OCI-LY7 (cell line): ENCODE results near the gene VWA7. TPM values are rescaled to one million over a fixed set of nuclear protein-coding genes. Genes with fewer than 3 reads are reported as not detected.

Experiments
- BruUV-seq: library from RNA; stranded (reverse); fragments of 400-500 nt; replicated peaks from 2 replicates; lab custom pipeline; 2021; lab: Mats Ljungman, UMichigan
- CTCF ChIA-PET: fragments of 300-600 bp; sonication (Branson Sonifier 250); formaldehyde crosslinking; loops from one replicate; lab custom pipeline; 2022; ENCODE audit warnings: antibody characterized with exemption; ENCODE audit not compliant: unreplicated experiment; lab: Charles Lee
- POLR2A ChIA-PET: fragments of 300-600 bp; sonication (Branson Sonifier 250); formaldehyde crosslinking; loops from one replicate; lab custom pipeline; 2022; ENCODE audit warnings: antibody characterized with exemption; lab: Charles Lee
- DNase-seq: peaks from one replicate; pipeline ENCODE4 v3.0.0-alpha.2; 2015; ENCODE audit warnings: low spot score
- H2AFZ ChIP-seq: fragments of 200-600 bp; sonication (generic), shearing (Covaris generic); 2 replicates; pipeline ENCODE4 v1.6.1; 2014; ENCODE audit warnings: mild to moderate bottlenecking, antibody characterized with exemption, low read length, moderate library complexity
- H3K27ac ChIP-seq: fragments of 200-600 bp; sonication (generic); 2 replicates; pipeline ENCODE4 v1.5.1; 2014; ENCODE audit warnings: mixed run types, low read depth, mild to moderate bottlenecking, moderate library complexity, low read length, inconsistent platforms; ENCODE audit not compliant: poor library complexity, severe bottlenecking
- H3K36me3 ChIP-seq: fragments of 200-600 bp; sonication (generic); 2 replicates; pipeline ENCODE4 v1.6.1; 2014; ENCODE audit warnings: mild to moderate bottlenecking, antibody characterized with exemption, low read length, moderate library complexity, mixed read lengths; ENCODE audit not compliant: insufficient read depth
- H3K4me1 ChIP-seq: fragments of 200-600 bp; sonication (generic); 2 replicates; pipeline ENCODE4 v1.5.1; 2014; ENCODE audit warnings: mild to moderate bottlenecking, low read length; ENCODE audit not compliant: insufficient read depth, poor library complexity, severe bottlenecking
- H3K4me2 ChIP-seq: fragments of 200-600 bp; sonication (generic); 2 replicates; pipeline ENCODE4 v1.6.1; 2014; ENCODE audit warnings: mild to moderate bottlenecking, low read length
- H3K4me3 ChIP-seq: fragments of 200-600 bp; sonication (generic); 2 replicates; pipeline ENCODE4 v1.5.1; 2014; ENCODE audit warnings: mild to moderate bottlenecking, low read depth, low read length; ENCODE audit not compliant: poor library complexity, severe bottlenecking
- H3K79me2 ChIP-seq: fragments of 200-600 bp; sonication (generic); 2 replicates; pipeline ENCODE4 v1.6.1; 2016; ENCODE audit warnings: low read depth, mild to moderate bottlenecking, low read length, moderate library complexity, mixed read lengths; ENCODE audit not compliant: insufficient read depth
- H3K9me2 ChIP-seq: fragments of 200-600 bp; sonication (generic); 2 replicates; pipeline ENCODE4 v1.6.1; 2016; ENCODE audit warnings: mild to moderate bottlenecking, low read length, mixed read lengths; ENCODE audit not compliant: insufficient read depth
- H3K9me3 ChIP-seq: fragments of 200-600 bp; sonication (generic); 2 replicates; pipeline ENCODE4 v1.6.1; 2014; ENCODE audit warnings: mild to moderate bottlenecking, mixed run types, low read length, mixed read lengths
- H4K20me1 ChIP-seq: fragments of 200-600 bp; sonication (generic); 2 replicates; pipeline ENCODE4 v1.6.1; 2014; ENCODE audit warnings: mild to moderate bottlenecking, antibody characterized with exemption, low read length, moderate library complexity, mixed read lengths; ENCODE audit not compliant: insufficient read depth
- EZH2phosphoT487 ChIP-seq: fragments of 200-600 bp; sonication (generic); IDR thresholded peaks from 2 replicates; pipeline ENCODE4 v1.6.1; 2018; ENCODE audit warnings: low read depth, borderline replicate concordance, mild to moderate bottlenecking, mixed run types, antibody characterized with exemption, low read length, moderate library complexity, mixed read lengths
- intact Hi-C: fragments of 100-400 bp; cut with micrococcal nuclease; formaldehyde crosslinking; loops from one replicate; pipeline ENCODE4 v1.10.0; 2022; ENCODE audit not compliant: unreplicated experiment
- total RNA-seq, 2 experiments: library from RNA; depleted of rRNA in 1 of 2; stranded (reverse); fragments of >200 nt in 1 of 2; shearing (Covaris generic) in 1 of 2; gene quantifications; 2 replicates each; pipeline ENCODE4 v1.2.3, GENCODE V29; 2014 to 2022
- TF ChIP-seq, protein P1 (sequence below): fragments of 200-600 bp; sonication (generic); conservative IDR thresholded peaks from 2 replicates; pipeline ENCODE4 v1.5.1; 2014; ENCODE audit warnings: mild to moderate bottlenecking, antibody characterized with exemption, low read length, moderate library complexity, mixed read lengths

Gene VWA7
- total RNA-seq, 2 experiments from 2014 or later: 2.2 to 6.5 TPM

DNA sequence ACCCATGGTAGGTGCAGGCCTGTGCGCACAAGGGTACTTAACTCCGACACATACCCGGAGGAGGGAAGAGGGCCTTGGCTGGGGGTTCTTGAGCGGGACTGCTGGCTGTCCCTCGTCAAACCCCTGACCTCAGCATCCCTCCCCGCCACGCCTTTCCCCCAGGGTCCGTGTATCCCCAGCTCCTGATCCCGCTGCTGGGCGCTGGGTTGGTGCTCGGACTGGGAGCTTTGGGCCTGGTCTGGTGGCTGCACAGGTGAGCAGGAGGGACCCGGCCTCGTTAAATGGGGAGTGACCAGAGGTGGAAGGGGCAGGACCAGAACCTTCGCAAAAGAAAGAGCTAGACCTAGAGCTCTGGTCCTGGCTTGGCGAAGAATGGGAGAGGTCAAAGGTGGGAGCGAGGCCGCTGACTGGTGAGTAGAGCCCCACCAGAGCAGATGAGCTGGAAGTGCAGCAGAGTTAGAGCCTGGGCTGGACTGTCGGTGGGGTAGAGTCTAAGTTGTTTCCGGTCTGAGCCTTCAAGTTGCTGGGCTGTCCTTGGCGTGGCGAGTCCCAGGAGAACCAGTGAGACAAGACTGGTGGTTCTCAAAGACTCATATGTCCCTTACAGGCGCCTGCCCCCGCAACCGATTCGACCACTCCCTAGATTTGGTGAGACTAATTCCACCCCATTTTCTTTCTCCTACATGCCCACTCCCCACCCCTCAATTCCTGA is 53.0 kb downstream of the VWA7 start:
- TF ChIP-seq, protein P1, sequence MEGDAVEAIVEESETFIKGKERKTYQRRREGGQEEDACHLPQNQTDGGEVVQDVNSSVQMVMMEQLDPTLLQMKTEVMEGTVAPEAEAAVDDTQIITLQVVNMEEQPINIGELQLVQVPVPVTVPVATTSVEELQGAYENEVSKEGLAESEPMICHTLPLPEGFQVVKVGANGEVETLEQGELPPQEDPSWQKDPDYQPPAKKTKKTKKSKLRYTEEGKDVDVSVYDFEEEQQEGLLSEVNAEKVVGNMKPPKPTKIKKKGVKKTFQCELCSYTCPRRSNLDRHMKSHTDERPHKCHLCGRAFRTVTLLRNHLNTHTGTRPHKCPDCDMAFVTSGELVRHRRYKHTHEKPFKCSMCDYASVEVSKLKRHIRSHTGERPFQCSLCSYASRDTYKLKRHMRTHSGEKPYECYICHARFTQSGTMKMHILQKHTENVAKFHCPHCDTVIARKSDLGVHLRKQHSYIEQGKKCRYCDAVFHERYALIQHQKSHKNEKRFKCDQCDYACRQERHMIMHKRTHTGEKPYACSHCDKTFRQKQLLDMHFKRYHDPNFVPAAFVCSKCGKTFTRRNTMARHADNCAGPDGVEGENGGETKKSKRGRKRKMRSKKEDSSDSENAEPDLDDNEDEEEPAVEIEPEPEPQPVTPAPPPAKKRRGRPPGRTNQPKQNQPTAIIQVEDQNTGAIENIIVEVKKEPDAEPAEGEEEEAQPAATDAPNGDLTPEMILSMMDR: no peak
- no peak for TF ChIP-seq EZH2phosphoT487
- CTCF ChIA-PET: interaction anchor here (0.6 kb wide), 1 partner anchor 34 kb away, joined by 3 read pairs; no protein-coding TSS in a partner anchor
- no peaks in the 10 kb centered on the region for H3K9me2 ChIP-seq
- H3K36me3 ChIP-seq: peaks cover 24% of the 10 kb centered on the region; the same call in 1 of the 2 replicates
- H4K20me1 ChIP-seq: no peaks in the 10 kb centered on the region
- no peak overlapping the region for H3K4me3 ChIP-seq
- no peaks in the 10 kb centered on the region for H3K79me2 ChIP-seq
- intact Hi-C loops: no loop called here
- POLR2A ChIA-PET: interaction anchor here (0.9 to 1.9 kb wide), 2 partner anchors 9 to 21 kb away, joined by 3 to 7 read pairs; partner anchors contain the start of genes ABHD16A and LY6G6D
- no peak overlapping the region for H3K4me2 ChIP-seq
- no peak overlapping the region for H3K27ac ChIP-seq
- H2AFZ ChIP-seq: no peak overlapping the region
- DNase-seq: no peak
- peaks cover 27% of the 10 kb centered on the region for H3K4me1 ChIP-seq
- H3K9me3 ChIP-seq: no peaks in the 10 kb centered on the region
- BruUV-seq: no TSS peak

DNA sequence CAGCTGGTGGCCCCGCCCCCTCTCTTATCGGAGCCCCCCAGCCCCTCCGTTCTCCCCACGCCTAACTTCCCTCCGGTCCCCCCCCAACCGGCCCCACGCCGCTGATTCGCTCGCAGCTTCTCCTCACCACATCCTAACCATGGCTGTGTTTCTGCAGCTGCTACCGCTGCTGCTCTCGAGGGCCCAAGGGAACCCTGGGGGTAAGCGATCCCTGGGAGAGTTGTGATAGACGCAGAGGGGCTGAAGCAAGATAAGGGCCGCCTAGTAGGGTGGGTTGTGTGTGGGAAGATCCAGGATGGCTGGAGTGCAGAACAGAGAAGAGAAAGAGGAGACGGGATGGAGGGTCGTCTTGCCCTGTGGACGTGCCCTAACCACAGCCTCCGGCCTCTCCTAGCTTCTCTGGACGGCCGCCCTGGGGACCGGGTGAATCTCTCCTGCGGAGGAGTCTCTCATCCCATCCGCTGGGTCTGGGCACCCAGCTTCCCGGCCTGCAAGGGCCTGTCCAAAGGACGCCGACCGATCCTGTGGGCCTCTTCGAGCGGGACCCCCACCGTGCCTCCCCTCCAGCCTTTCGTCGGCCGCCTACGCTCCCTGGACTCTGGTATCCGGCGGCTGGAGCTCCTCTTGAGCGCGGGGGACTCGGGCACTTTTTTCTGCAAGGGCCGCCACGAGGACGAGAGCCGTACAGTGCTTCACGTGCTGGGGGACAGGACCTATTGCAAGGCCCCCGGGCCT is 53.7 kb downstream of the VWA7 start, which contains the start of gene MPIG6B:
Gene MPIG6B, plus strand, starts transcription at position 129 of the 735 bp plus-strand sequence. Its CDS starts 11 bp downstream, at position 140.
- Histone ChIP-seq H3K9me2 (no peaks in the 10 kb centered on the region), H2AFZ (no peak within 1 kb of the TSS), H3K9me3 (no peaks in the 10 kb centered on the region), H3K4me2 (no peak within 1 kb of the TSS), H3K27ac (no peak within 1 kb of the TSS), H3K4me3 (no peak within 1 kb of the TSS), H3K79me2 (no peaks in the 10 kb centered on the region), H3K36me3 (peaks cover 20% of the 10 kb centered on the region; the same call in 1 of the 2 replicates), H4K20me1 (no peaks in the 10 kb centered on the region), H3K4me1 (peaks cover 20% of the 10 kb centered on the region)
- intact Hi-C loops: no loop called here
- BruUV-seq: no TSS peak
- TF ChIP-seq, protein P1: no peak
- TF ChIP-seq EZH2phosphoT487: no peak
- CTCF ChIA-PET: no interaction called here
- POLR2A ChIA-PET: interaction anchor here (0.6 kb wide), 1 partner anchor 110 kb away, joined by 3 read pairs; no protein-coding TSS in a partner anchor
- DNase-seq: no peak
